ENCODE results near the gene MSANTD1.

The MSANTD1 gene

DNA sequence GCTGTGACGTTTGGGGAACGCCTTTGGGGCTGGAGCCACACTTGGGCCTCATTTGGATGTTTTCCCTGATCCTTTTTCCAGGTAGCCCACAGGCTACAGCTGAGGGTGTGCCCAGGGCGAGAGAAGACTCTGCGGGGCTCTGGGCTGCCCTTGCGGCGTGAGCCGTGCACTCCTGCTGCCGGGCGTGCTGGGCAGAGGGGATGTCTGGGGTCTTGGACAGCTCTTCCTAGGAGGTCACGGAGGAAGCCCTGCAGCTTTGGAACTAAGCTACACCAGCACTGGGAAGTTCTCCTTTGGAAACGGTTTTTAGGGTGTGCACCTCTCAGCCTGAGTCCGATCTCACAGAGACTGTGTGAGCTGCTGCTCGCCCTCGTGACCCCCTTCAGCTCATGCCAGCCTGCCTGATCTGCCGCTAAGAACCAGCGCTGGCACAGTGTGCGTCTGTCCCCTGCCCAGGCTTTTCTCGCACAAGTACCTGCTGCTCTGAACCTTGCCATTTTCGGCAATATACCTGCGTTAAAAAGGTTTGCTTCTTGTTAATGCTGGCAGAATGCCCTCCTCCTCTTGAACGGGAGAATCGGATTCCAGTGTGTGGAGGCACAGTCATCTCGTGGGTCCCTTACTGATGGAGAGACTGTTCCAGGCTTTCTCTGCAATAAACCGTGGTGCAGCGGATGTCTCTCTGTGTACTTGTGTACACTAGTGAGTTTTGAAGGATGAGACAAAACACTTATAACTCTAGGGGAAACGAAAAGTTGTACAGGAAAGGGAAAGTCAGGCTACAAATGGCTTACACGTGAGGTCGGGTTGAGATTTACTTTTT lies 14.3 kb downstream of the MSANTD1 start:
- no peak for DNase-seq (ENCODE audit: low read depth, low spot score)

DNA sequence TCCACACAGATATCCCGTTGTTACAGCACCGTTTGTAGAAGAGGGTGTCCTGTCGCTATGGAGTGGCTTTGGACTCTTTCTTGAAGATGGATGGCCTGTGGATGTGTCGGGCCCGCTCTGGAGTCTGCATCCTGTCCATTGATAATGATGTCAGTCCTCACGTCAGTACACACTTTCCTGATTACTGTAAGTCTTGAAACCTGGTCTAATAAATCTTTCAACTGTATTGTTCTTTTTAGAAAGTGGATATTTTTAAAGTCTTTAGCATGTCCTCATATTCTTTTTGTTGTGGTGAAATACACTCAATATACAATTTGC lies 14.9 kb downstream of the MSANTD1 start:
- no peak for DNase-seq (ENCODE audit: low read depth, low spot score)

DNA sequence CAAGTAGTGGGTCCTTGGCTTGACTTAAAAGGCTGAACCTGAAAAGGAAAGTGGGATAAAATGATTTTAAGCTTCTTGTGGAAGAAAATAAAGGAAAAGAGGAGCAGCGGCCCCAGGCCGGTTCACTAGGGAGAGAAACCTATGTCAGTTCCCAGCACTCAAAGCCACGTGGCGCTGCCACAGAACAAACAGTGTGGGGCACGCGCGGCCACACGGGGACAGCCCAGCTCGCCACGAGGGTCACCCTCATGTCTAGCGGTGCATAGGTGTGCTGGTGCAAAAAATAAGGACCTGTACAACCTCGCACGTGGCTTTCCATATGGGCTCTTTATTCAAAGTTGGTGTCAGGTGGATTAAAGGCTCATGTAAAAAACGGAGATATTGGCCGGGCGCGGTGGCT lies 17.1 kb downstream of the MSANTD1 start:
- DNase-seq (ENCODE audit: low read depth, low spot score): no peak

DNA sequence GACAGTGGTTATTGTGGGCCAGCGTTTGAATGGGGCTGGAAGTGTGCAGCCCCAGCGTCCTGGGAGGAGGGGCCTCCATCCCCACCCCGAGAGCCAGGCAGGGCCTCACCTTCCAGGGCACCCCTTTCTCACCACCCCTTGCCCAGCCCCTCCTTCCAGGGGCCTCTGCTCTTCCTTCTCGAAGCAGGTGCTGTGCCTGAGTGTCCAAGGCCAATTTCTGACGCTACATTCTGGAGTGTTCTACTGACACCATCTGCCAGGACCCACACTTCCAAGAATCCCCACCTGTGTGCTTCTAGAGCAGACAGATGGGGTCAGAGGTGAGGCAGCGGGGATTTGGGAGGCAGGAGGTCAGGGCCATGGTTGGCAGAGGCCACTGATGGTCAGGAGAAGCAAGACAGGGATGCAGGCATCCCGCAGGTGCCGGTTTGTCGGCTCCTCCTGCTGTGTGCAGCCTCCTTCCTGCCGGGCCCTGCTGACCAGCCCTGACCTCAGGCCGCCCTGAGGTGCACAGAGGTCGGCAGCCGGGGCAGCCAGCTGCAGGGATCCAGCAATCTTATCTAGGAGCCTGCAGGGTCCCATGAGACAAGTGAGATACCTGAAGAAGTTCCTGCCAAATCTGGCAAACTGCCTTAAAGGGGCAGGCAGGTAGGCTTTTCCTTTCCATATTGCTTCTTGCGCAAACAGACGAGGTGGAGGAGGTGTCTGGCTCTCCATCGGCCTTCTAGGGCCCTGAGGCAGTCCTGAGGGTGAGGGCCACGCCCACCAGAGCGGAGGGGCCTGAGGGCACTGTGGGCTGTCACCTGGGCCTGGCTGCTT lies 18.8 kb downstream of the MSANTD1 start:
- DNase-seq (ENCODE audit: low read depth, low spot score): no peak

DNA sequence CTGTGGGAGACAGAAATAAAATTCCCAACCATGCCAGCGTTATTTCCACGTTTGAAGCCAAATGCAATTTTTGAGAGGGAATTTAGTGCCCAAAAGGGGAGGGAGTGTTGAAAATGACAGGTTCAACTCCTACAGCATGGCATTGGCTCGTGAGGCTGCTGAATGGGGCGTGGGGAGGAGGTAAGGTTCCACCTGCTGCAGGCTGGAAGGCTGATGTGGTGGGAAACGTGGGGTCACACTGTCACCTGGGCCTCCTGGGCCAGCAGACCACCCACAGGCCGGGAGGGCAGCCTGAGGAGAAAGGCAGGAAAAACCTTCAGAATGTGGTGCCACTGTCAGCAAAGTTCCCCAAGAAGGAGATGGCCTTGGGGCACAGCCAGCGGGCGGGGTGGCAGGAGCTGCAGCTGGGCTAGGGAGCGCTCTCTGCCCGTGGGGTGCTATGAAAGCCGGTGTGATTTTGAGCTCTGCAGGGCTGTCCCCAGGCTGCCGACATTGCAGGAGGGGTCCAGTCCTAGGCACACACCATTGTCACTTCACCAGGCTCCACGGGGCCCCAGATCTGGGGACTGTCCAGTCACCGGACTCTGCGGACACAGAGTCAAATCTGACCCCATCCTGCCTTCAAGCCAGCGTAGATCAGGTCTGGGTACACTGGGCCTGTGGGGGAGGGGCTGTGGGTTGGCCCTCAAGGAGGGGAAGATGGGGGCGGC lies 19.6 kb downstream of the MSANTD1 start:
- DNase-seq (ENCODE audit: low read depth, low spot score): no peak

- no peak for DNase-seq (ENCODE audit: low read depth, low spot score)
Observed at GRCh38 chr4:3269105-3269927, 20.4 kb downstream of the MSANTD1 start.

DNA sequence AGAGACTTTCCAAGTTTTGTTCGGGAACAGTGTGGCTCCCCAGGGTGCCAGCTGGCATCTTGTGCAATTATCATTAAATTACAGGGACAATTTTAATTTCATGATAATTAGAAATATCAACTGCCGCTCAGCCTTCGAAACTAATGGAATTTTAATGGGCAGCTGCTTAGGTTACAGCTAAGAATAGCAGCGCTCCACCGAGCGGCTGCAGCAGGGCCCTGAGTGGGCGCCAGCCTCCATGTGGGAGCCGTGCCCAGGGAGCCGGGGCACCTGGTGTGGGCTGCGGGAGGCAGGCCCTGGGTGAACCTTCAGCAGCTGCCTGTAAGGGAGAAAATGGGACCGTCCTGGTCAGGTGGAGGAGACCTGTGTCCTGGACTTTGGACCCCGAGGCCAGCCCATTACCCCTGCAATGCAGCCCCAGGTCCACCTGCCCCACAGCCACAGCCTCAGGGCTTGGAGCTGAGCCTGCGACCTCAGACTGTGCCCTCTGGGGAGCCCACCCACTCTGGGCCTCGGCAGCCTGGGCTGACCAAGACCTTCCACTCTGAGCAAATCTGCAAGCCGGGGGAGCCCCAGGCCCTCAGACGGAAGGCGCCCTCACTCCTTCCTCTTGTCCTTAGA lies 21.1 kb downstream of the MSANTD1 start:
- no peak for DNase-seq (ENCODE audit: low read depth, low spot score)

DNA sequence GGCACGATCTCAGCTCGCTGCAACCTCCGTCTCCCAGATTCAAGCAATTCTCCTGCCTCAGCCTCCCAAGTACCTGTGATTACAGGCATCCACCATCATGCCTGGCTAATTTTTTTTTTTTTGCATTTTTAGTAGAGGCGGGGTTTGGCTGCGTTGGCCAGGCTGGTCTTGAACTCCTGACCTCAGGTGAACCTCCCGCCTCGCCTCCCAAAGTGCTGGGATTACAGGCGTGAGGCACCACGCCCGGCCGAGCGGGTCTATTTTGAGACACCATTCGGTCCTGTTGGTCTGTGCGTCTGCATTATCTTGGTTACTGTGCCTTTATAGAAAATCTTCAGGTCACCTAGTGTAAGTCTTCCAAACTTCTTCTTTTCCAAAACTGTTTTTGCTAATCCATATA lies 22.2 kb downstream of the MSANTD1 start:
- DNase-seq (ENCODE audit: low read depth, low spot score): no peak

DNA sequence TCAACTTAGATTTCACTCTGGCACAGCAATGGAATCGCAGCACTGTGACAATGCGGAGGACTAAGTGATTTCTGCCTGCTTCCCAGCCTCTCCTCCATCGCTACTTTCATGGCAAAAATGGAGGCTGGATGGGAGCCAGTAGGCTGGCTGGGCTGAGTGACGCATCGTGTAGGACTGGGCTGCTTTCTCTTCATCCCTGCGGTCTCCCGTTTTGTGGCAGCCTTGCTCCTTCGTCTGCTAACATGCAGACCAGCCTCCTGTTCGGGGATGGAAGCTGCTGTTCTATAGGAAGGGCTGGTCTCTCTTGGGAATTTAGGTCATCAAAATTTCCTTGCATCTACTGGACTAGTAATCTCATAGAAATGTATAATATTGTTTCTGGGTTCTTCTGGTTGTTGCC lies 28.0 kb downstream of the MSANTD1 start:
- DNase-seq (ENCODE audit: low read depth, low spot score): no peak

- no peak for DNase-seq (ENCODE audit: low read depth, low spot score)
Observed at GRCh38 chr4:3280466-3280865, 31.5 kb downstream of the MSANTD1 start.

DNA sequence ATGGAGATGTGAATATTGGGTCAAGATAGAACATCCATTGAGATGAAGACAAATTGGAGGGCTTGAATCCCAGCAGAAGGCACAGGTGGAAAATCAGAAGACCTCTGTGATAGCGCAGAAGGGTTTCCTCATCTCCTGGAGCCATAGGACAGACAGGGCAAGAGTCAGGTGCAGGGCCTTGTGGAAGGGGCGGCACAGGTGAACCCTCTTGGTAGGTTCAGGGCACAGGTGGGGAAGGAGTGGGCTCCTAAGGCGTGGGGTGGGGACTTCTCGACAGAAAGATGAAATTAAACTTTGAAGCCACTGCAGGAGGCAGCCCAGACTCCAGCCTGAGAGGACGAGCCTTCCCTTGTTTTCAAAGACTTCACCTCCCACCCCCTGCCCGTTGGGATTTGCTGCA lies 34.5 kb downstream of the MSANTD1 start:
- DNase-seq (ENCODE audit: low read depth, low spot score): no peak

- DNase-seq (ENCODE audit: low read depth, low spot score): no peak
Observed at GRCh38 chr4:3283916-3284315, 35.0 kb downstream of the MSANTD1 start.

DNA sequence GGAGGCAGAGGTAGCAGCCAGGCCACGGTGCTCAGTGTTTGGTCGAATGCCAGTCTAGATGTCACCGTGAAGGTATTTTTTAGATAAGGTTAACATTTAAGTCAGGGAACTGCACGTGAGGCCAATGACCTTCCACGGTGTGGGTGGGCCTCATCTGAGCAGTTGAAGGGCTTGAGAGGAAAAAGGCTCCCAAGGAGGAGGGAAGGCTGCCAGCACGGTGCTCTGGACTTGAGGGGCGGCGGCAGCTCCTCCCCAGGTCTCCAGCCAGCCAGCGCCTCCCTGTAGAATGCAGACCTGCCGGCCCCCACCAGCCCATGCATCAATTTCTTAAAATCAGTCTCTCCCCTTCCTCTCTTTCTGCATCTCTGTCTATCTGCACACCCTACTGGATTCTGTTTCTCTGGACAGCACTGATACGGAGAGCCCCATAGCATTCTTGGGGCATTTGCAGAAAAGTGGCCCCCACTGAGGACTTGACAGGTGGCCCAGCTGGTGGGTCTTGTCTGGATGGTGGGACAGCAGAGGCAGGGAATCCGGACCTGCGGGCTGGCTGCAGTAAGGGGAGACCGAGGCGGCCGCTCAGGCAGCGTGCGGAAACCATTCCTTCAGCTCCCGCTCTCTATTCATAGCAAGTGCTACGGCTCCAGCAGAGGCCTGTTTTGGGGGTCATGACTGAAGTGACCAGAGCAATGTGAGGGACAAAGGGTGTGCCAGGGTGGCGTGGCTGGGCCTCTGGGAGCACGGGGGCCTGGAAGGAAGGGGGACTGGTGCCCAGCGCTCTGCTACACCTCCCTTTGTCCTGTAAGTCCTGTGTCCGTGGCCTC lies 36.0 kb downstream of the MSANTD1 start:
- no peak for DNase-seq (ENCODE audit: low read depth, low spot score)

DNA sequence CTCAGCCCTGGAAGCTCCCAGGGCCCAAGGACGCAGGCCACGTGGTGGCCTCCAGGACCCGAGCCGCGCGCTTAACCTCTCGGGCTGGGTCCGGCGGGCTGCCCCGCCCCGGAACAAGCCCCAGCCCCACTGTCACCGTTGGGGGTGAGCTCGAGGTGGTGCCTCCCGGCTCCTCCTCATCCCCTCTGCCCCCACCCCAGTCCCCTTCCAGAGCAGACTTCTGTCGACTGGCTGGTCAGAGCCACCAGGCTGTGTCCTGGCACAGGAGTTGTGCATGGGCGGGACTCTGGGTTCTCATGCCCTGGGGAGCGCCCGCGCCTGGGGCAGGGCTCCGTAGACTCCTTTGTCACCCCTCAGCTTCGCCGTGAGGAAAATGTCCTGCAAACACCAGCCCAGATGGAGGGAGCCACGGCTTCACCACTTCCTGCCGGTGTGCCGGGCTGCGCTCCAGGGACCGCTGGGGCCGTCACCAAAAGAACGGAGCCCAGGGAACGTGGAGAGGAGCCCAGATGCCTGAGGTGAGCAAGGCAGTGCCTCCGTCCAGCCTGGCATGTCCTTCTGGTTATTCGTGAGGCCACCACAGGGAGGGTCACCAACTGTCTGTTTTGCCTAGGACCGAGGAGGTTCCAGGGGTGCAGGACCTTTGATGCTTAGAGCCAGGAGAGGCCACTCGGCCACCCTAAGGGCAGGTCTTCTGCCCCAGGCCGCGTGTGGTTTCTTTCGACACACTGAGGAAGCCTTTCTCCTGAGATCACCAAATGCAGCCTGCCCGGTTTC lies 36.8 kb downstream of the MSANTD1 start:
- DNase-seq (ENCODE audit: low read depth, low spot score): no peak

GRCh38 chr4:3286335-3287175 lies 37.6 kb downstream of the MSANTD1 start:
- DNase-seq (ENCODE audit: low read depth, low spot score): no peak

GRCh38 chr4:3287271-3287971 lies 38.5 kb downstream of the MSANTD1 start:
- no peak for DNase-seq (ENCODE audit: low read depth, low spot score)

GRCh38 chr4:3287972-3288570 lies 39.1 kb downstream of the MSANTD1 start:
- DNase-seq (ENCODE audit: low read depth, low spot score): no peak

Measured in brain pericyte (primary cell).